GM13976 (cell line): Measurements from ENCODE around the gene SPOPL.

ENCODE experiments used
- DNase-seq: peaks from one replicate; pipeline ENCODE4 v3.0.0; 2012; ENCODE audit warnings: low spot score
- in situ Hi-C: fragments of 300-500 bp; cut with MboI; formaldehyde crosslinking; loops from one replicate; pipeline ENCODE4 v1.12.0; 2022; ENCODE audit warnings: low sequenced_read_pairs, mixed read lengths, inconsistent platforms; ENCODE audit not compliant: unreplicated experiment
- TF ChIP-seq, protein P1 (sequence below): IDR thresholded peaks from 2 replicates; pipeline ENCODE4 v1.5.1; 2012; ENCODE audit warnings: borderline replicate concordance, mild to moderate bottlenecking; ENCODE audit not compliant: insufficient read depth; ENCODE audit errors: extremely low read depth, missing control alignments, control extremely low read depth

The SPOPL gene

DNA sequence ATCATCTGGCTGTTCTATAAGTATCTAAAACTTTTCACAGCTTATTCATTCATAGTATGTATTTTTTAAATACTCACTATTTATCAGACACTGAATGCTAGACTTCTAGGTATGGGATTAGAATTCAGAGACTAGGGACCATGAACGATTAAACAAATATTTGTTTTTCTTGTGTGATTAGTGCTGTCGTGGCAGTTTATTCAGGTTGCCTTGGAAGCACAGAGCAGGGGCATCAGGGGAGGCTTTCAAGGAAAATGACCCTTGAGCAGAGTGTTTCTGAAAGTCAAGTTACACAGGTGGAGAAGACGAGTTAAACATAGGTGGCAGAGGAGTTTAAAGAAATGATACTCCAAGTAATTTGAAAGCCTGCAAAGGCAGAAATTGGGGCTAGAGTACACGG is 5.7 kb downstream of the SPOPL start:
- no peak for DNase-seq
- TF ChIP-seq, protein P1, sequence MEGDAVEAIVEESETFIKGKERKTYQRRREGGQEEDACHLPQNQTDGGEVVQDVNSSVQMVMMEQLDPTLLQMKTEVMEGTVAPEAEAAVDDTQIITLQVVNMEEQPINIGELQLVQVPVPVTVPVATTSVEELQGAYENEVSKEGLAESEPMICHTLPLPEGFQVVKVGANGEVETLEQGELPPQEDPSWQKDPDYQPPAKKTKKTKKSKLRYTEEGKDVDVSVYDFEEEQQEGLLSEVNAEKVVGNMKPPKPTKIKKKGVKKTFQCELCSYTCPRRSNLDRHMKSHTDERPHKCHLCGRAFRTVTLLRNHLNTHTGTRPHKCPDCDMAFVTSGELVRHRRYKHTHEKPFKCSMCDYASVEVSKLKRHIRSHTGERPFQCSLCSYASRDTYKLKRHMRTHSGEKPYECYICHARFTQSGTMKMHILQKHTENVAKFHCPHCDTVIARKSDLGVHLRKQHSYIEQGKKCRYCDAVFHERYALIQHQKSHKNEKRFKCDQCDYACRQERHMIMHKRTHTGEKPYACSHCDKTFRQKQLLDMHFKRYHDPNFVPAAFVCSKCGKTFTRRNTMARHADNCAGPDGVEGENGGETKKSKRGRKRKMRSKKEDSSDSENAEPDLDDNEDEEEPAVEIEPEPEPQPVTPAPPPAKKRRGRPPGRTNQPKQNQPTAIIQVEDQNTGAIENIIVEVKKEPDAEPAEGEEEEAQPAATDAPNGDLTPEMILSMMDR = no peak
- in situ Hi-C loops = no loop called here

DNA sequence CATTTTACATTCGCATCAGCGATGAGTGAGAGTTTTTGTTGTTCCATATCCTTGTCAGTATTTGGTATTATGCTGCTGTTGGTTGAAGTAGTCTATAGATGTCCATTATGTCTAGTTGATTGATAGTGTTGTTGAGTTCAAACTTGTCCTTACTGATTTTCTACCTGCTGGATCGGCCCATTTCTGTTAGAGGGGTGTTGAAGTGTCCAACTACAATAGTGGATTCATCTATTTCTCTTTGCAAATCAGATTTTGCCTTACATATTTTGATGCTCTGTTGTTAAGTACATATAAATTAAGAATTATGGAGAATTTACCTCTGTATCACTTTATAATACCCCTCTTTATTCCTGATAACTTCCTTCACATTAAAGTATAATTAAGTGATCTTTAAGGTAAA is 8.7 kb downstream of the SPOPL start:
- in situ Hi-C loops = no loop called here
- TF ChIP-seq, protein P1 = no peak

DNA sequence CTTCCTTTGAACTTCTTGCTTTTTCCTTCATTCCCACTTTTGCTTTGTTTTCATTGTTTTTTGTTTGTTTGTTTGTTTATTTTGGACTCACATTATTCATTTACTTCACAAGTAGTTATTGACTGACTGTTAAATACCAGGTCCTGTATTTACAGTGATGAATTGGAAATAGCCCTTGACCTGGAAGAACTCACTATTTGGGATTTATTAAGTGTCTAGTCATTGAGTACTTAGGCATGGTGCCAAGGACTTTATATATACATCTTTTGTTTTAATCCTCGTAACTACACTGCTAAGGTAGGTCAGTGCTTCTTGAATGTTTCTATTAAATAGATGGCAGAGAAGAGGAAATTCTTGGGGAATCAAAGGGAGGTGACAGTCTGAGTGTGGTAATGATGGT is 11.1 kb downstream of the SPOPL start:
- in situ Hi-C loops = no loop called here
- no peak for DNase-seq
- TF ChIP-seq, protein P1 = no peak

More for the DNA sequence above, 8.7 kb downstream of the SPOPL start:
- no peak for DNase-seq

DNA sequence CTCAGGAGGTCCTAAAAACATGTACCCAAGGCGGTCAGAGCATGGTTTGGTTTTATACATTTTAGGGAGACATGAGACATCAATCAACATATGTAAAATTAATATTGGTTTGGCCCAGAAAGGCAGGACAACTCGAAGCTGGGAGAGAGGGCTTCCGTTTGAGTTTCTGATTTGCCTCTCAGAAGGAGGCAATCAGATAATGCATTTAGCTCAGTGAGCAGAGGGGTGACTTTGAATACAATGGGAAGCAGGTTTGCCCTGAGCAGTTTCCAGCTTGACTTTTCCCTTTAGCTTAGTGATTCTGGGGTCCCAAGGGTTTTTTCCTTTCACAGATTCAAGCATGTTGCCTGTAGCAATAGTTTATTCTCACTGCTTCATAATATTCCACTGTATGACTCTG is 12.6 kb downstream of the SPOPL start:
- DNase-seq = no peak
- TF ChIP-seq, protein P1 = no peak

DNA sequence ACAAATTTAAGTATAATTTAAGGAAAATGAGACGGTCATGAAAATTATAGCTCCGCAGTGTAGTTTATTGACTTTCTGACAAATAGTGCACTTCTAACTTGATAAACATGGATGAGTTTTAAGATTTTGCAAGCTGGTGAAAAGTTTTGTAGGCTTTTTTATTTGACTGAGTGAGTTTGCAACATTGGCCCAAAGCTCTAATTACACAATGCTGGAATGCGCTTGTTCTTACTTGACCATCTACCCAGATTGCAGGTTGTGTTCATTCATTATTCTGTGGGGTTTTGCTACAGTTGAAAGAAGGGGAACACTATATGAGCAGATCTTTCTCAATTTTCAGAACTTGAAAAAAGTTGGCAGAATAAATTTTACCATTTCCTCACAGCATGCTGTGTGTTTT is 13.5 kb downstream of the SPOPL start:
- no peak for DNase-seq
- in situ Hi-C loops = no loop called here
- TF ChIP-seq, protein P1 = no peak

More for the DNA sequence above, 12.6 kb downstream of the SPOPL start:
- in situ Hi-C loops = no loop called here

DNA sequence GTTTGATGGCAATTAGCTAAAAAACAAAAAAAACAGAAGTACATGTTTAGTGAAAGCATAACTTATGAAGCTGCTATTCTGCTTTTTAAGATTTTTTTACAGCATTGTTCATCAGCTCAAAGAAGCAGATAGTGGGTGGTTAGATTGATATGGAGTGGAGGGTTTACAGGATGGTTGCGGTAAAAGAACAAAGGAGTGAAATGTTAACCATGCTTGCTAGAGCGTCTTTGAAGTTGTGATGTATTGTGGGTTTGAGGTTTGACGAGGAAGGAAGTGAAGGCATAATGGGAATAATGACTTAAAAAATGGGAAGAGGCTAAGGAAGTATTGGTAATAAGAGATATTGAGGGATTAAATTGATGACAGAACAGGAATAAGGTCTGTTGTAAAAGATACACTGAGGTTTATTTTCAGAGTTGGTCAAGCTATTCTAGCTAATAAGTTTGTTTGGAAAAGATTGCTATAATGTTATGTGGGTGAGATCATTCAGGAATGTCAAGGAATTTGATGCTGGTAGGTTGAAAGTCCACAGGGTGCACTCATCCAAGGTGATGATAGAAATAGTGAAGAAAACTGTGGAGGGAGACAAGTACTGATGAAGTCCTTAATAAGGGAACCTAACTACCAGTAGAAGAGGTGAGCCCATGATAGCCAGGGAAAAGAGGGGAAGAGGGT is 14.6 kb downstream of the SPOPL start:
- in situ Hi-C loops = no loop called here
- TF ChIP-seq, protein P1 = no peak
- no peak for DNase-seq
